Activated CD4-positive, CD25-positive, alpha-beta regulatory T cell (primary cell): ENCODE measurements around the gene NNAT.

Experiments
- DNase-seq, 4 experiments: peaks; one replicate each; lab custom pipeline; 2025; lab: John Stamatoyannopoulos, UW

Gene NNAT

GRCh38 chr20:37567331-37567665 is 46.2 kb downstream of the NNAT start:
- no peak for DNase-seq

GRCh38 chr20:37567671-37568588 is 46.9 kb downstream of the NNAT start:
- DNase-seq: no peak

GRCh38 chr20:37570419-37570818 is 49.4 kb downstream of the NNAT start:
- no peak for DNase-seq

GRCh38 chr20:37571033-37571432 is 50.0 kb downstream of the NNAT start:
- no peak for DNase-seq
